Tibial nerve (tissue), 3 donors: ENCODE measurements around the gene TERT.

Experiments
- CTCF ChIP-seq, 5 experiments: fragments of 200-600 bp in 3 of 5; fragments of 450-650 bp in 2 of 5; sonication (generic) in 3 of 5; IDR thresholded peaks; one replicate each; pipeline ENCODE4 v1.5.1; 2016 to 2019; ENCODE audit warnings: antibody characterized with exemption in 5 of 5, mild to moderate bottlenecking in 3 of 5, moderate library complexity in 2 of 5
- POLR2A ChIP-seq, 2 donors: fragments of 450-650 bp; IDR thresholded peaks; one replicate each; pipeline ENCODE4 v1.6.1; 2017; ENCODE audit warnings: antibody characterized with exemption in 2 of 2, mild to moderate bottlenecking in 2 of 2, moderate library complexity in 2 of 2

GRCh38 chr5:1214936-1215220 is 80.0 kb downstream of the TERT start:
- TF ChIP-seq CTCF (IDR thresholded peaks at IDR 0.05) (no peak), POLR2A (IDR thresholded peaks at IDR 0.05) (no peak)
